ENCODE measurements around the gene UBE2E2. TPM values are rescaled to one million over a fixed set of nuclear protein-coding genes. Genes with fewer than 3 reads are reported as not detected.
A peak's percentile ranks its signal among the peaks of the same experiment; 100 is the strongest.

Gene UBE2E2
- polyA plus RNA-seq, 1 donor (not counting 4 experiments of a cell fraction or from before 2014, with no cell fraction given) = 63.2 TPM

DNA sequence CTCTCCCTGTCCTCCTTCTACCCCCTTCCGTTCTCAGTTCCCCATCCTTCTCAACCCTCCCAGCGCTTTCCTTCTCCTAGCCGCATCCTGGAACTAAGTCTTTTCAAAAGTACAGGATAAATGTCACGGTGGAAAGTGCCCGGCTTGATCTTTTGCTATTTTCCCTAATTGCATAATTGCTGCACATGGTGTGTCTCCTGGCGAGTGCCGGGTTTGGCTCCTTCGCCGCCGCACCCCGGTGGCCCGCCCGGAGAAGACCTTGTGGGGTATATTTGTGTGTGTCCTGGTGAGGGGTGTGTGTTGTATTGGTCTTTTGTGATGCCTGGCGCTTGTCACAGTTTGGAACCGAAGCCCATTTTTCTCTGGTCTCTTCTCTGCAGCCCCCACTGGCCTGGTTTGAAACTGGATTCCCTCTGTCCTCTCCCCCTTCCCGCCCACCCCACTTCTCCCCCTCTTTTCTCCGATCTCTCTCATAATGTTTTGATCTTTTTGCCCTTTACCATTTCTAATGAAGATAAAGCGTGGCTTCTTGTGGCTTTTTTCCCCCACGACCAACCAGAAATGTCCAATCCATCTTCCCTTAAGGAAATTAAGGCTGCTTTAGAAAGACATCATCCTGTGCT is 692 bp downstream of the UBE2E2 start:
- Histone ChIP-seq H3K4me1 (ENCODE audit: control insufficient read depth, extremely low read depth, insufficient read depth, low read length) (peaks cover 10% of the 10 kb centered on the region), H3K36me3 (ENCODE audit: control insufficient read depth in 2 of 2, extremely low read depth in 1 of 2, insufficient read depth in 2 of 2, low read length in 2 of 2) (peaks cover 0 to 3% of the 10 kb centered on the region in 2 experiments), H3K9me3 (ENCODE audit: control insufficient read depth, low read depth, low read length) (no peaks in the 10 kb centered on the region), H2AFZ (ENCODE audit: control insufficient read depth, low read length) (peak overlapping the region; percentile 85), H3K79me2 (ENCODE audit: control insufficient read depth, insufficient read depth, low read length) (peaks cover 30% of the 10 kb centered on the region), H3K4me3 (ENCODE audit: control insufficient read depth in 2 of 3, extremely low read depth in 1 of 3, insufficient read depth in 2 of 3, low read depth in 1 of 3, low read length in 3 of 3) (peak overlapping the region; percentile 86 to 97 (median 94)), H4K20me1 (ENCODE audit: control insufficient read depth, extremely low read depth, insufficient read depth, low read length) (no peaks in the 10 kb centered on the region), H3K27me3 (ENCODE audit: control insufficient read depth, extremely low read depth, insufficient read depth, low read length) (peaks cover 14% of the 10 kb centered on the region), H3K9me1 (ENCODE audit: control insufficient read depth, extremely low read depth, insufficient read depth, low read length) (no peaks in the 10 kb centered on the region), H3K27ac (ENCODE audit: control insufficient read depth, insufficient read depth, low read length) (peak overlapping the region; percentile 44), H3K9ac (ENCODE audit: control insufficient read depth, extremely low read depth, insufficient read depth, low read length) (peak overlapping the region; percentile 83), H3K4me2 (ENCODE audit: control insufficient read depth, extremely low read depth, insufficient read depth, low read depth, low read length) (peak overlapping the region; percentile 81)
- FAIRE-seq = no peak
- TF ChIP-seq EZH2 (IDR thresholded peaks at IDR 0.05; ENCODE audit: low read length) (no peak), CTCF (optimal IDR thresholded peaks at IDR 0.05 in 1 of 3, IDR thresholded peaks at IDR 0.05 in 1 of 3, conservative IDR thresholded peaks at IDR 0.05 in 1 of 3; ENCODE audit: extremely low read depth in 1 of 3, insufficient read depth in 2 of 3, low read length in 3 of 3) (no peak)
- dilution Hi-C loops (cut with MboI; ENCODE audit: extremely low pct_ligation_motif_present, low sequenced_read_pairs) = no loop called here
- DNase-seq (ENCODE audit: low read depth, low spot score) = no peak

GRCh38 chr3:23206366-23206765 is 3.2 kb downstream of the UBE2E2 start:
- no peaks in the 10 kb centered on the region for H3K9me3 ChIP-seq (ENCODE audit: control insufficient read depth, low read depth, low read length)
- no peak overlapping the region for H3K27ac ChIP-seq (ENCODE audit: control insufficient read depth, insufficient read depth, low read length)
- no peaks in the 10 kb centered on the region for H3K9me1 ChIP-seq (ENCODE audit: control insufficient read depth, extremely low read depth, insufficient read depth, low read length)
- H3K79me2 ChIP-seq (ENCODE audit: control insufficient read depth, insufficient read depth, low read length) = peaks cover 32% of the 10 kb centered on the region
- TF ChIP-seq EZH2 (IDR thresholded peaks at IDR 0.05; ENCODE audit: low read length) (no peak), CTCF (optimal IDR thresholded peaks at IDR 0.05 in 1 of 3, IDR thresholded peaks at IDR 0.05 in 1 of 3, conservative IDR thresholded peaks at IDR 0.05 in 1 of 3; ENCODE audit: extremely low read depth in 1 of 3, insufficient read depth in 2 of 3, low read length in 3 of 3) (no peak)
- DNase-seq (ENCODE audit: low read depth, low spot score) (no peak), FAIRE-seq (no peak)
- H3K36me3 ChIP-seq (ENCODE audit: control insufficient read depth in 2 of 2, extremely low read depth in 1 of 2, insufficient read depth in 2 of 2, low read length in 2 of 2) = peaks cover 2 to 3% of the 10 kb centered on the region in 2 experiments
- H3K4me3 ChIP-seq (ENCODE audit: control insufficient read depth in 2 of 3, extremely low read depth in 1 of 3, insufficient read depth in 2 of 3, low read depth in 1 of 3, low read length in 3 of 3) = no peak overlapping the region
- H3K9ac ChIP-seq (ENCODE audit: control insufficient read depth, extremely low read depth, insufficient read depth, low read length) = no peak overlapping the region
- no peak overlapping the region for H3K4me2 ChIP-seq (ENCODE audit: control insufficient read depth, extremely low read depth, insufficient read depth, low read depth, low read length)
- H3K4me1 ChIP-seq (ENCODE audit: control insufficient read depth, extremely low read depth, insufficient read depth, low read length) = peaks cover 10% of the 10 kb centered on the region
- no peak overlapping the region for H2AFZ ChIP-seq (ENCODE audit: control insufficient read depth, low read length)
- dilution Hi-C loops (cut with MboI; ENCODE audit: extremely low pct_ligation_motif_present, low sequenced_read_pairs) = no loop called here
- H3K27me3 ChIP-seq (ENCODE audit: control insufficient read depth, extremely low read depth, insufficient read depth, low read length) = peaks cover 11% of the 10 kb centered on the region
- no peaks in the 10 kb centered on the region for H4K20me1 ChIP-seq (ENCODE audit: control insufficient read depth, extremely low read depth, insufficient read depth, low read length)

All from keratinocyte (primary cell).